ENCODE measurements around the gene IRX2.

- TF ChIP-seq POLR2A (IDR thresholded peaks at IDR 0.05) (no peak), CTCF (IDR thresholded peaks at IDR 0.05) (no peak), EP300 (IDR thresholded peaks at IDR 0.05) (no peak)
Observed at GRCh38 chr5:2732850-2733249, 18.6 kb downstream of the IRX2 start.

Measured in ovary (tissue), 3 donors.